ENCODE measurements around the gene ROR1. TPM values are rescaled to one million over a fixed set of nuclear protein-coding genes. Genes with fewer than 3 reads are reported as not detected.

ROR1 gene
- total RNA-seq, 1 experiment from 2014 or later, result 37.2 TPM

DNA sequence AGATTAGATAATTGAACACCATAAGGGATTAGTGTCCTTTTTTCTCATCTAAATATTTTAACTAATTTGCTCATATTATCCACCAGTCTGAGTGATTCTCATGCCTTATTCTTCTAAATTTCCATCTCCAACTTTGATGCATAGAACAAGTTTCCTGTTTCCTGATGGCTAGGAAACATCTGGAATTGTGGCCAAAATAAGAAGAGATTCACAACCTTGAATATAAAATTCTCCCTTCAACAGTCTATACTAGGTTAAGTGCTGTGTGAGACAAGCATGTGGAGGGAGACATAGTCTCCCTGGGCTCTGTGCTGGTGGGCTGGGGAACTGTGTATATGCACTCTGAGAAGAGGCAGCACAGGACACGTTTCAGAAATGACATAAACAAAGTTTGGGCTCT, 21.6 kb upstream of the ROR1 start:
- ChIA-PET CTCF (no interaction called here), POLR2A (no interaction called here)
- Mint-ChIP-seq H3K27ac (ENCODE audit: unreplicated experiment) (no peak overlapping the region), H3K9me3 (ENCODE audit: unreplicated experiment) (no peaks in the 10 kb centered on the region), H3K36me3 (ENCODE audit: insufficient read depth, unreplicated experiment) (no peaks in the 10 kb centered on the region), H3K27me3 (ENCODE audit: insufficient read depth, unreplicated experiment) (no peaks in the 10 kb centered on the region), H3K4me1 (ENCODE audit: low read depth, unreplicated experiment) (no peaks in the 10 kb centered on the region), H3K4me3 (ENCODE audit: unreplicated experiment) (no peak overlapping the region)
- intact Hi-C loops (cut with micrococcal nuclease; ENCODE audit: unreplicated experiment), result no loop called here
- Histone ChIP-seq H3K36me3 (ENCODE audit: control insufficient read depth, insufficient read depth, low read length) (no peaks in the 10 kb centered on the region), H3K9me3 (no peaks in the 10 kb centered on the region), H3K4me1 (no peaks in the 10 kb centered on the region), H3K4me3 (ENCODE audit: low read depth, low read length) (no peak overlapping the region), H3K27me3 (replicated peaks; ENCODE audit: control insufficient read depth, insufficient read depth, low read length) (no peaks in the 10 kb centered on the region)
- TF ChIP-seq, protein P1, sequence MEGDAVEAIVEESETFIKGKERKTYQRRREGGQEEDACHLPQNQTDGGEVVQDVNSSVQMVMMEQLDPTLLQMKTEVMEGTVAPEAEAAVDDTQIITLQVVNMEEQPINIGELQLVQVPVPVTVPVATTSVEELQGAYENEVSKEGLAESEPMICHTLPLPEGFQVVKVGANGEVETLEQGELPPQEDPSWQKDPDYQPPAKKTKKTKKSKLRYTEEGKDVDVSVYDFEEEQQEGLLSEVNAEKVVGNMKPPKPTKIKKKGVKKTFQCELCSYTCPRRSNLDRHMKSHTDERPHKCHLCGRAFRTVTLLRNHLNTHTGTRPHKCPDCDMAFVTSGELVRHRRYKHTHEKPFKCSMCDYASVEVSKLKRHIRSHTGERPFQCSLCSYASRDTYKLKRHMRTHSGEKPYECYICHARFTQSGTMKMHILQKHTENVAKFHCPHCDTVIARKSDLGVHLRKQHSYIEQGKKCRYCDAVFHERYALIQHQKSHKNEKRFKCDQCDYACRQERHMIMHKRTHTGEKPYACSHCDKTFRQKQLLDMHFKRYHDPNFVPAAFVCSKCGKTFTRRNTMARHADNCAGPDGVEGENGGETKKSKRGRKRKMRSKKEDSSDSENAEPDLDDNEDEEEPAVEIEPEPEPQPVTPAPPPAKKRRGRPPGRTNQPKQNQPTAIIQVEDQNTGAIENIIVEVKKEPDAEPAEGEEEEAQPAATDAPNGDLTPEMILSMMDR (IDR thresholded peaks at IDR 0.05; ENCODE audit: insufficient read depth in 1 of 2, low read depth in 1 of 2, low read length in 1 of 2, severe bottlenecking in 1 of 2, unreplicated experiment in 1 of 2), result no peak
- BruUV-seq (replicated peaks), result no TSS peak
- DNase-seq, result no peak

- Mint-ChIP-seq H3K9me3 (ENCODE audit: unreplicated experiment) (no peaks in the 10 kb centered on the region), H3K4me1 (ENCODE audit: low read depth, unreplicated experiment) (no peaks in the 10 kb centered on the region), H3K36me3 (ENCODE audit: insufficient read depth, unreplicated experiment) (no peaks in the 10 kb centered on the region), H3K27me3 (ENCODE audit: insufficient read depth, unreplicated experiment) (no peaks in the 10 kb centered on the region), H3K4me3 (ENCODE audit: unreplicated experiment) (no peak overlapping the region), H3K27ac (ENCODE audit: unreplicated experiment) (no peak overlapping the region)
- H3K4me3 ChIP-seq (ENCODE audit: low read depth, low read length), result no peak overlapping the region
- no peaks in the 10 kb centered on the region for H3K27me3 ChIP-seq (replicated peaks; ENCODE audit: control insufficient read depth, insufficient read depth, low read length)
- no TSS peak for BruUV-seq (replicated peaks)
- no peak for DNase-seq
- no peaks in the 10 kb centered on the region for H3K4me1 ChIP-seq
- TF ChIP-seq, protein P1 (IDR thresholded peaks at IDR 0.05; ENCODE audit: insufficient read depth in 1 of 2, low read depth in 1 of 2, low read length in 1 of 2, severe bottlenecking in 1 of 2, unreplicated experiment in 1 of 2), result no peak
- POLR2A ChIA-PET, result no interaction called here
- H3K9me3 ChIP-seq, result no peaks in the 10 kb centered on the region
- CTCF ChIA-PET, result no interaction called here
- intact Hi-C loops (cut with micrococcal nuclease; ENCODE audit: unreplicated experiment), result no loop called here
- H3K36me3 ChIP-seq (ENCODE audit: control insufficient read depth, insufficient read depth, low read length), result no peaks in the 10 kb centered on the region
Measured at GRCh38 chr1:63753591-63753990, 20.2 kb upstream of the ROR1 start.

- Histone ChIP-seq H3K9me3 (no peaks in the 10 kb centered on the region), H3K27me3 (replicated peaks; ENCODE audit: control insufficient read depth, insufficient read depth, low read length) (no peaks in the 10 kb centered on the region), H3K4me1 (no peaks in the 10 kb centered on the region), H3K36me3 (ENCODE audit: control insufficient read depth, insufficient read depth, low read length) (no peaks in the 10 kb centered on the region), H3K4me3 (ENCODE audit: low read depth, low read length) (no peak overlapping the region)
- BruUV-seq (replicated peaks), result no TSS peak
- intact Hi-C loops (cut with micrococcal nuclease; ENCODE audit: unreplicated experiment), result no loop called here
- TF ChIP-seq, protein P1 (IDR thresholded peaks at IDR 0.05; ENCODE audit: insufficient read depth in 1 of 2, low read depth in 1 of 2, low read length in 1 of 2, severe bottlenecking in 1 of 2, unreplicated experiment in 1 of 2), result no peak
- POLR2A ChIA-PET, result no interaction called here
- Mint-ChIP-seq H3K4me1 (ENCODE audit: low read depth, unreplicated experiment) (no peaks in the 10 kb centered on the region), H3K36me3 (ENCODE audit: insufficient read depth, unreplicated experiment) (no peaks in the 10 kb centered on the region), H3K27ac (ENCODE audit: unreplicated experiment) (no peak overlapping the region), H3K4me3 (ENCODE audit: unreplicated experiment) (no peak overlapping the region), H3K27me3 (ENCODE audit: insufficient read depth, unreplicated experiment) (no peaks in the 10 kb centered on the region), H3K9me3 (ENCODE audit: unreplicated experiment) (no peaks in the 10 kb centered on the region)
- CTCF ChIA-PET, result interaction anchor here (0.6 to 1.0 kb wide), 2 partner anchors 82 to 199 kb away, joined by 3 to 4 read pairs; no protein-coding TSS in a partner anchor
- DNase-seq, result no peak
Measured at GRCh38 chr1:63756839-63757238, 17.0 kb upstream of the ROR1 start.

All from Caco-2 (cell line).